Activated naive CD4-positive, alpha-beta T cell treated with anti-CD3 and anti-CD28 coated beads, Interleukin-2, amount 10 ng/mL, durations not matched to agents 7 days and 5 days (primary cell): ENCODE results near the gene INHBC.

ENCODE experiments used
- CTCF ChIA-PET: fragments of 350-600 bp; sonication (Branson Sonifier 250); formaldehyde crosslinking; loops from one replicate; lab custom pipeline; 2021; ENCODE audit warnings: antibody characterized with exemption; lab: Charles Lee
- DNase-seq: peaks from one replicate; pipeline ENCODE4 v3.0.0-alpha.2; 2020
- H3K27ac Mint-ChIP-seq: one replicate; pipeline ENCODE4 v1.8.0; 2021; ENCODE audit warnings: mild to moderate bottlenecking, moderate library complexity, mixed read lengths
- H3K27me3 Mint-ChIP-seq: one replicate; pipeline ENCODE4 v1.8.0; 2021; ENCODE audit warnings: mild to moderate bottlenecking, mixed read lengths
- H3K36me3 Mint-ChIP-seq: one replicate; pipeline ENCODE4 v1.8.0; 2021; ENCODE audit warnings: mixed read lengths
- H3K4me1 Mint-ChIP-seq: one replicate; pipeline ENCODE4 v1.8.0; 2021; ENCODE audit warnings: mixed read lengths
- H3K4me3 Mint-ChIP-seq: one replicate; pipeline ENCODE4 v1.8.0; 2021; ENCODE audit warnings: mild to moderate bottlenecking, moderate library complexity, mixed read lengths
- H3K9me3 Mint-ChIP-seq: one replicate; pipeline ENCODE4 v1.8.0; 2021; ENCODE audit warnings: mixed read lengths

The INHBC gene

DNA sequence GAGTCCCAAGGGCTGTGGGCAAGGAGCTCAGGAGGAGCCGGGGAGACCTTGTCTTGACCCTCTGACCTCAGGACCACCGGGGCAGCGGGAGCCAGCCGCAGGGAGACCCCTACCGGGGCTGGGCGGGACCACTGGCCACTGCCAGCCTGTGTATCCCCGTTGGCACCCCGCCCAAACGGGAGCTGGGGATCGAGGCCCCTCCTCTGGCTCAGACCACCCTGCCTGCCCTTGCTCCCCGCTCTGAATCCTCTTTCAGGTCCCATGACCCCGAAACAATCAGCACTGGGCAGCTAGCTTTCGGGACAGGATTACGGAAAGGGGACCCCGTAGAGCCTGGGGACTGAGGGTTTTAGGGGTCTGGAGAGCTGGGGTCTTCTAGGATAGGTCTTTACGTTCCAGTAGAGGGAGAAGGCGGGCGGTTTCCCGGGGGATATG, 26.3 kb downstream of the INHBC start:
- CTCF ChIA-PET: interaction anchor here (1.1 to 7.5 kb wide), 4 partner anchors 9 to 160 kb away, joined by 3 to 67 read pairs (median 6); no protein-coding TSS in a partner anchor
- no peak for DNase-seq
- Mint-ChIP-seq H3K36me3 (no peaks in the 10 kb centered on the region), H3K4me3 (peak overlapping the region; percentile 74), H3K4me1 (peaks cover 66% of the 10 kb centered on the region), H3K27ac (no peak overlapping the region), H3K27me3 (peaks cover 63% of the 10 kb centered on the region), H3K9me3 (no peaks in the 10 kb centered on the region)

DNA sequence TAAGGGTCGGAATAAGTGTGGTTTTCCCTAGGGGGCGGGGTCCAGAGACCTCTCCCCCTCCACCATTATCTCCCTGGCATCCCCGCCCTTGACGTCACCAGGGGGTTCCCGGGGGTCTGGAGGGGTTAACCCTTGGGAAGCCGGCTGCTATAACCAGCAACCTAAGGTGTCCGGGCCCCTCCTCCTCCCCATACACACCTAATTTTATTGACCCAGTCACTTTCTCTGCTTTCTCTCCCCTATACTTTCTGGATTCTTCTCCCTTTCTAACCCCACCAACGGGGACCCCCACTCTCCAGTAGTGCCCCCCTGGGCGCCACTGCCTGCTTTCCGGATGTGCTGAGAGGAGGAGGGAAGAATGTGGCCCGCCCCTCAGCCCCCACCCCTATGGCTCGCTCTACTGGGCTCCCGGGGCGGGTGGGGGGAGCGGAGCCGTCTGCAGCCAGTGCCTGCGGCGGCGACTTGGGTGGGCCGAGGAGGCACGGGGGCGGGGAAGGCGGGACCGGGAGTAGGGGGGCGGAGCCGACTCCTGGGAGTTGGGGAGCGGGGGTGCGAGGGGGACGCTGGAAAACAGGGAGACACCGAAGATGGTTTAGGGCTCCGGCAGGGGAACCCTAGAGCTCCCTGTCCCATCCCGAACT, 26.8 kb downstream of the INHBC start:
- peaks cover 64% of the 10 kb centered on the region for H3K4me1 Mint-ChIP-seq
- no peaks in the 10 kb centered on the region for H3K9me3 Mint-ChIP-seq
- H3K36me3 Mint-ChIP-seq: peaks cover 1% of the 10 kb centered on the region
- no peak overlapping the region for H3K27ac Mint-ChIP-seq
- DNase-seq: peak; percentile 67
- CTCF ChIA-PET: interaction anchor here (0.5 to 7.5 kb wide), 5 partner anchors 9 to 95 kb away, joined by 3 to 67 read pairs (median 4); partner anchors contain the start of gene ARHGAP9
- peaks cover 58% of the 10 kb centered on the region for H3K27me3 Mint-ChIP-seq
- H3K4me3 Mint-ChIP-seq: peak overlapping the region; percentile 73

DNA sequence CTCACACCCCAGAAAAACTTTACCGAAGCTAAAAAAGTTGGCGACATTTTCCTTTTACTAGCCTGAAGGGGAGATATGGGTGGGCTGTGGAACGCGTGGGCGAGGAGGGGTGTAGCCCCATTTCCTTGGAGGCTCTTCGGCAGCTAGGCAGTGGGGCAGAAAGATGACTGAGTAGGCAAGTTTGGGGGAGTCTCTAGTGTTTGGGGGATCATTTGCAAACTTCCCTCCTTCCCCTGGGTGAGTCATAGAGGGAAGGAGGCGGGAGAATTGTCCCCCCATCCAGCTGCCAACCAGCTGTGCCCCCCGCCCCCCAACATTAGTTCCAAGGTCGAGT, 27.3 kb downstream of the INHBC start:
- no peak overlapping the region for H3K27ac Mint-ChIP-seq
- H3K4me1 Mint-ChIP-seq: peaks cover 60% of the 10 kb centered on the region
- H3K9me3 Mint-ChIP-seq: no peaks in the 10 kb centered on the region
- CTCF ChIA-PET: interaction anchor here (0.5 to 7.5 kb wide), 6 partner anchors 9 to 95 kb away, joined by 3 to 67 read pairs (median 5); partner anchors contain the start of gene ARHGAP9
- peak overlapping the region; percentile 73 for H3K4me3 Mint-ChIP-seq
- no peak for DNase-seq
- H3K27me3 Mint-ChIP-seq: peaks cover 54% of the 10 kb centered on the region
- peaks cover 2% of the 10 kb centered on the region for H3K36me3 Mint-ChIP-seq

DNA sequence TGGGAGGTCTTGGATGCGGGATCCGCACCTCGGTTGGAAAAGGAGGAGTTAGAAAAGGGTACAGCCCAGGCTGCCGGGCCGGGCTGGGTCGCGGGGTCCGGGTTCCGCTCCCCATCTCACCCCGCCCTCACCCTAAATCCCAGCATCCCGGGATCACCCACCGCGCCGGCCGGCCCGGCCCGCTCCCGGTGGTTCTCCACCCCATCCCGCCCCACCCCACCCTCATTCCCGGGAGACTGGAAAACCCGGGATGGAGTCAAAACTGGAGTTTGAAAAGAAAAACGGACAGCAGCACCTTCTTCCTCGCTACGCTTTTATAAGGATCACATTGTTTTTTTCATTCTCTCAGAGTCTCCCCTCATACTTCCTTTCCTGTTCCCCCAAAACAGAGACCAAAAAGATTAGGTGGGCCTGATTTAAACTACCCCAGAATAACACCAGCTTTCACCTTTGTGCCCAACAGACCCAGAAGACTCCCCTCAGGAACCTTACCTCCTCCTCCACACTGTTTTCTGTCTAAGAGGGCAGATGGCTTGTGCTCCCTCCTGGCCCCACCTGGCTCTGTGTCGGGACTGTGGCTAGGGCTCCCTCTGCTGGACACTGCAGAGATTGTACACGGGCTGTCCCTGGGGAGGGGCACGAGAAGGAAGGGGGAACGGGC, 27.8 kb downstream of the INHBC start:
- Mint-ChIP-seq H3K27me3 (peaks cover 50% of the 10 kb centered on the region), H3K36me3 (peaks cover 7% of the 10 kb centered on the region), H3K9me3 (no peaks in the 10 kb centered on the region), H3K4me3 (peak overlapping the region; percentile 81), H3K4me1 (peaks cover 58% of the 10 kb centered on the region), H3K27ac (peak overlapping the region; percentile 77)
- DNase-seq: peak; percentile 93
- CTCF ChIA-PET: interaction anchor here (1.0 to 7.5 kb wide), 7 partner anchors 9 to 211 kb away, joined by 3 to 67 read pairs (median 4); partner anchors contain the start of gene ARHGAP9

DNA sequence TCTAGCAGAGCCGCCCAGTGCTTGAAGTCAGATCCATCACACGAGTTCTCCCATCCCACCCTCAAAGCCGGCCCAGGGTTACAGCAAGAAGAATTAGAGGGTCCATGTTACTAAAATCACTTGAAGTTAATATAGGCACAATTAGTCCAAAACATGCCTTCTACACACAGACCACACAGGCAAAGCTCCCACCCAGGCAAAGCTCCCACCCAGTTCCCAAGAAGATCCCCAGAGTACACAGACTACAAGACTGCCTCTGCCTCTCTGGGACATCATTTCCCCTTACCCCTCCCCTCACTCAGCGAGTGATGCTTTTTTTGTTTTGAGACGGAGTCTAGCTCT, 28.3 kb downstream of the INHBC start:
- H3K4me3 Mint-ChIP-seq: peak overlapping the region; percentile 81
- no peaks in the 10 kb centered on the region for H3K9me3 Mint-ChIP-seq
- no peak overlapping the region for H3K27ac Mint-ChIP-seq
- H3K4me1 Mint-ChIP-seq: peaks cover 60% of the 10 kb centered on the region
- CTCF ChIA-PET: interaction anchor here (0.6 to 7.5 kb wide), 8 partner anchors 10 to 211 kb away, joined by 3 to 67 read pairs (median 4); no protein-coding TSS in a partner anchor
- peaks cover 10% of the 10 kb centered on the region for H3K36me3 Mint-ChIP-seq
- H3K27me3 Mint-ChIP-seq: peaks cover 50% of the 10 kb centered on the region
- DNase-seq: no peak

DNA sequence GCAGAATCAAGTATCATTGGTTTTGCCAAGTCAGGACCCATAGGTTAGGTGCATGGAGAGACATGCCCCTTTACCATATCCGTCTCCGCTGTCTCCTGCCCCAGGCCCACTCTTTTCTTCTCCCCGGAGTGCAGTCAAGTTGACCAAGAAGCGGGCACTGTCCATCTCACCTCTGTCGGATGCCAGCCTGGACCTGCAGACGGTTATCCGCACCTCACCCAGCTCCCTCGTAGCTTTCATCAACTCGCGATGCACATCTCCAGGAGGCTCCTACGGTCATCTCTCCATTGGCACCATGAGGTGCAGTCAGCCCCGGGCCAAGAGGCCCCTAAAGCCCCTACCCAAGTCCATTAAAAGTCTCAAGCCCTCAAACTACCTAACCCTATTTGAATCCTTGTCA, 30.0 kb downstream of the INHBC start:
- Mint-ChIP-seq H3K4me1 (peaks cover 48% of the 10 kb centered on the region), H3K27ac (no peak overlapping the region), H3K4me3 (no peak overlapping the region), H3K27me3 (peaks cover 40% of the 10 kb centered on the region), H3K9me3 (no peaks in the 10 kb centered on the region), H3K36me3 (peaks cover 22% of the 10 kb centered on the region)
- no peak for DNase-seq
- CTCF ChIA-PET: interaction anchor here (1.7 to 7.5 kb wide), 3 partner anchors 11 to 201 kb away, joined by 4 to 67 read pairs (median 14); no protein-coding TSS in a partner anchor

DNA sequence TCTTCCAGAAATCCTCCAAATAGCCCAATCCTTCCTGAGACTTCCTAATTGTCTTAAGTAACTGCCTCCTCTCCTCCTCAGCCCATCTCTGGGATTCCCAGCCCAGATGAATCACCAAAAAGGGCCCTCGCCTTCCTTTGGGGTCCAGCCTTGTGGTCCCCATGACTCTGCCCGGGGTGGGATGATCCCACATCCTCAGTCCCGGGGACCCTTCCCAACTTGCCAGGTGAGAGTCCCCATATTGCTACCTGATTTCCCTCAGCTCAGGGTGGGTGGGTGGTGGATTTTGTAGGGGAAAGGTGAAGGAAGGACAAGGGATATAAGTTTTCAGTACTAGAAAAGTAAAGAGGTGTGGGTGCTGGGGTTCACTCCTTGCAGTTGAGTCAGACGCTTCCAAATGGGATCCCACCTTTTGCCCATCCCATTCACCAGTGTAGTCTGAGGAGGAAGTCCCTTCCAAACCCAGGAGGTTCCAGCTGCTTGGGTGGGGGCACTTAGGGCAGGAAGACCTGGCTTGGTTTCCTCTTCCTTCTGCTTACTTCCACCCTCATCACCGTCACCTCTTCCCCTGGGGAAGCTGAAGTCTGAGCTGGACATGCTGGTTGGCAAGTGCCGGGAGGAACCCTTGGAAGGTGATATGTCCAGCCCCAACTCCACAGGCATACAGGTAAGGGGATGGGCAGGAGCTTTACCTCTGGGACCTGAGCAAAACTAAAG, 30.6 kb downstream of the INHBC start:
- Mint-ChIP-seq H3K4me1 (peaks cover 50% of the 10 kb centered on the region), H3K27ac (no peak overlapping the region), H3K27me3 (peaks cover 34% of the 10 kb centered on the region), H3K9me3 (no peaks in the 10 kb centered on the region), H3K36me3 (peaks cover 26% of the 10 kb centered on the region), H3K4me3 (no peak overlapping the region)
- CTCF ChIA-PET: interaction anchor here (1.3 to 7.5 kb wide), 3 partner anchors 10 to 13 kb away, joined by 4 to 67 read pairs (median 12); partner anchors contain the start of gene INHBE
- no peak for DNase-seq

DNA sequence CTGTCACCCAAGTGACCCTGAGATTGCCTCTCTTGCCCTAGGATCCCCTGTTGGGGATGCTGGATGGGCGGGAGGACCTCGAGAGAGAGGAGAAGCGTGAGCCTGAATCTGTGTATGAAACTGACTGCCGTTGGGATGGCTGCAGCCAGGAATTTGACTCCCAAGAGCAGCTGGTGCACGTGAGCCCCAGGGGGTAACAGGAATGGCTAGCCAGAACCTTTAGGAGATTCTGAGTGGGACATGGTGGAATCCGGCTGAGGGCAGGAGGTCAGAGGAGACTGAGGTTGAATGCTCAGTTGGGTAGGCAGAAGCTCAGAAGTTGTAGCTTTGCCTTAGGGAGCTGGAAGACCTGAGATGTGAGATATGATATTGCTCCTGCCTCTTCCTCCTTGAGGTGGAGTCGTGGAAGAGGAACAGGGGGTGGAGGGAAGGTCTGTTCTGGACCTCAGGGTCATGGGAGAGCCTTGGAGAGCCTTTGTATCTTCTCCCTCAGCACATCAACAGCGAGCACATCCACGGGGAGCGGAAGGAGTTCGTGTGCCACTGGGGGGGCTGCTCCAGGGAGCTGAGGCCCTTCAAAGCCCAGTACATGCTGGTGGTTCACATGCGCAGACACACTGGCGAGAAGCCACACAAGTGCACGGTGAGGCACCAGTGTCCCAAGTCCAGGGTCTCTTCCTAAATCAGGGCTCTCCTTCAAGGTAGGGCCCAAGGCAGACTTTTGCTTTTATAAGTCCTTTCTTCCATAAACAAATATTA, 31.3 kb downstream of the INHBC start:
- Mint-ChIP-seq H3K9me3 (no peaks in the 10 kb centered on the region), H3K4me1 (peaks cover 45% of the 10 kb centered on the region), H3K27me3 (peaks cover 27% of the 10 kb centered on the region), H3K4me3 (no peak overlapping the region), H3K27ac (no peak overlapping the region), H3K36me3 (peaks cover 26% of the 10 kb centered on the region)
- CTCF ChIA-PET: interaction anchor here (1.3 to 7.5 kb wide), 3 partner anchors 10 to 13 kb away, joined by 4 to 67 read pairs (median 12); partner anchors contain the start of gene INHBE
- no peak for DNase-seq

DNA sequence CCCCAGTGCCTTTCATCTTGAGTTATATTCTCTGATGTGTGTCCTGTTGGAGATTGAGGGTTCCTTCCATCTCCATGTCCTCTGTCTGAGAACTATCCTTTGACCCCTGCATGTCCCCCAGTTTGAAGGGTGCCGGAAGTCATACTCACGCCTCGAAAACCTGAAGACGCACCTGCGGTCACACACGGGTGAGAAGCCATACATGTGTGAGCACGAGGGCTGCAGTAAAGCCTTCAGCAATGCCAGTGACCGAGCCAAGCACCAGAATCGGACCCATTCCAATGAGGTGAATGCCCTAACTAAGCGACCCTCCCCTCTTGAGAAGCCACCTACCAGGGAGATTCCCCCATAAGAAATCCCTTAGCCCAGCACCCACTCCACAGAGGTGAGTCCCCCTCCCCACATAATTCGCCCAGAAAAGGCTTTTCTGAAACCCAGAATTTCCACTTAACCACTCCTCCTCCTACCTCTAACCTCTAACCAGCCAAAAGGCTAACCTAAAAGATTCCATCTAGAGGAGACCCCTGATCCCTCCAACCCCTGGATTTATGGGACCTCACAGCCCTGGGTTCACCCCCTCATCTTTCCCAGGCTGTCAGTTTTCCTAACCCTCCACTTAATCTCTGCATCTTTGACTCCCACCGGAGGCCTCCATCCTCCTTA, 32.8 kb downstream of the INHBC start:
- Mint-ChIP-seq H3K9me3 (no peaks in the 10 kb centered on the region), H3K27ac (no peak overlapping the region), H3K4me3 (no peak overlapping the region), H3K4me1 (peaks cover 45% of the 10 kb centered on the region), H3K36me3 (peaks cover 39% of the 10 kb centered on the region), H3K27me3 (peaks cover 15% of the 10 kb centered on the region)
- CTCF ChIA-PET: interaction anchor here (1.1 to 7.5 kb wide), 3 partner anchors 9 to 166 kb away, joined by 3 to 67 read pairs (median 12); partner anchors contain the start of gene INHBE
- DNase-seq: no peak

DNA sequence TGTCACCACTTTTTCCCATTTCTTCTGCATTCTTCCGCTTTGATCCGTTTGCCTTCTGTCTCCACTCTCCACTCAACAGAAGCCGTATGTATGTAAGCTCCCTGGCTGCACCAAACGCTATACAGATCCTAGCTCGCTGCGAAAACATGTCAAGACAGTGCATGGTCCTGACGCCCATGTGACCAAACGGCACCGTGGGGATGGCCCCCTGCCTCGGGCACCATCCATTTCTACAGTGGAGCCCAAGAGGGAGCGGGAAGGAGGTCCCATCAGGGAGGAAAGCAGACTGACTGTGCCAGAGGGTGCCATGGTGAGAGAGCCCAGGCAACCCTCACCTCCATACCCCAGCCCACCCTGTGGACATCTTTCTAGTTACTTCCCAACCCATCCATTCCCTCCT, 33.3 kb downstream of the INHBC start:
- Mint-ChIP-seq H3K36me3 (peaks cover 45% of the 10 kb centered on the region), H3K9me3 (no peaks in the 10 kb centered on the region), H3K4me1 (peaks cover 45% of the 10 kb centered on the region), H3K27me3 (peaks cover 9% of the 10 kb centered on the region), H3K4me3 (no peak overlapping the region), H3K27ac (no peak overlapping the region)
- CTCF ChIA-PET: interaction anchor here (1.1 to 2.7 kb wide), 2 partner anchors 9 to 165 kb away, joined by 3 to 7 read pairs; no protein-coding TSS in a partner anchor
- no peak for DNase-seq

DNA sequence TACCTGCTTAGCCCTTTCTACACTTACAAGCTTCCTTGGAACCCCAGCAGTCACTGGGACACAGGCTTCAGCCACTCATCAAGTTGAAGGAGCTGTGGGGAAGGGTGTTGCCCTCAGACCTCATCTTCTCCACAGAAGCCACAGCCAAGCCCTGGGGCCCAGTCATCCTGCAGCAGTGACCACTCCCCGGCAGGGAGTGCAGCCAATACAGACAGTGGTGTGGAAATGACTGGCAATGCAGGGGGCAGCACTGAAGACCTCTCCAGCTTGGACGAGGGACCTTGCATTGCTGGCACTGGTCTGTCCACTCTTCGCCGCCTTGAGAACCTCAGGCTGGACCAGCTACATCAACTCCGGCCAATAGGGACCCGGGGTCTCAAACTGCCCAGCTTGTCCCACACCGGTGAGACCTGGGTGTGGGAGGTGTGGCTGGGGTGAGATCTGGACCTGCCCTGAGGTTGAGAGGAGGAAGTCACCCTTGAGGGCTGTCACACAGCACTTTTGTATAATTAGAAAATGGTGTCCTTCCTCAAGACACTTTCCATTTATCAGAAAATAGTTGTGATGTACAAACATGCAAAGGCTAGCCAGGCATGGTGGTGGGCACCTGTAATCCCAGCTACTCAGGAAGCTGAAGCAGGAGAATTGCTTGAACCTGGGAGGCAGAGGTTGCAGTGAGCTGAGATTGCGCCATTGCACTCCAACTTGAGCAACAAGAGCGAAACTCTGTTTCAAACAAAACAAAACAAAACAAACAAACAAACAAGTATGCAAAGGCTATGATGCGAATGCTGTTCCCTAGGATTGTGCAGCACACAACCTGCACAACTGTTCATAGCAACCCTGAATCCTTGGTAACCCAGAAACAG, 34.9 kb downstream of the INHBC start:
- Mint-ChIP-seq H3K27ac (no peak overlapping the region), H3K36me3 (peaks cover 58% of the 10 kb centered on the region), H3K9me3 (no peaks in the 10 kb centered on the region), H3K27me3 (no peaks in the 10 kb centered on the region), H3K4me1 (peaks cover 44% of the 10 kb centered on the region), H3K4me3 (no peak overlapping the region)
- no peak for DNase-seq
- CTCF ChIA-PET: interaction anchor here (2.7 kb wide), 1 partner anchor 11 kb away, joined by 7 read pairs; no protein-coding TSS in a partner anchor

DNA sequence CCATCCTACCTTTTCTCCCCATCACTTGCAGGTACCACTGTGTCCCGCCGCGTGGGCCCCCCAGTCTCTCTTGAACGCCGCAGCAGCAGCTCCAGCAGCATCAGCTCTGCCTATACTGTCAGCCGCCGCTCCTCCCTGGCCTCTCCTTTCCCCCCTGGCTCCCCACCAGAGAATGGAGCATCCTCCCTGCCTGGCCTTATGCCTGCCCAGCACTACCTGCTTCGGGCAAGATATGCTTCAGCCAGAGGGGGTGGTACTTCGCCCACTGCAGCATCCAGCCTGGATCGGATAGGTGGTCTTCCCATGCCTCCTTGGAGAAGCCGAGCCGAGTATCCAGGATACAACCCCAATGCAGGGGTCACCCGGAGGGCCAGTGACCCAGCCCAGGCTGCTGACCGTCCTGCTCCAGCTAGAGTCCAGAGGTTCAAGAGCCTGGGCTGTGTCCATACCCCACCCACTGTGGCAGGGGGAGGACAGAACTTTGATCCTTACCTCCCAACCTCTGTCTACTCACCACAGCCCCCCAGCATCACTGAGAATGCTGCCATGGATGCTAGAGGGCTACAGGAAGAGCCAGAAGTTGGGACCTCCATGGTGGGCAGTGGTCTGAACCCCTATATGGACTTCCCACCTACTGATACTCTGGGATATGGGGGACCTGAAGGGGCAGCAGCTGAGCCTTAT, 35.8 kb downstream of the INHBC start:
- Mint-ChIP-seq H3K36me3 (peaks cover 63% of the 10 kb centered on the region), H3K27me3 (no peaks in the 10 kb centered on the region), H3K27ac (no peak overlapping the region), H3K9me3 (no peaks in the 10 kb centered on the region), H3K4me1 (peaks cover 46% of the 10 kb centered on the region), H3K4me3 (no peak overlapping the region)
- CTCF ChIA-PET: interaction anchor here (2.7 kb wide), 1 partner anchor 12 kb away, joined by 7 read pairs; no protein-coding TSS in a partner anchor
- no peak for DNase-seq
